Coronary artery (tissue), 2 donors: ENCODE data around the gene LPAR3.

Experiments
- DNase-seq: peaks from one replicate; pipeline ENCODE4 v3.0.0-alpha.2; 2017; ENCODE audit warnings: low spot score
- H3K27ac ChIP-seq, 2 donors: fragments of 200-600 bp; sonication (generic); one replicate each; pipeline ENCODE4 v1.5.1; 2016 to 2019
- H3K4me3 ChIP-seq: fragments of 200-600 bp; sonication (generic); 2 replicates; pipeline ENCODE4 v1.5.1; 2016; ENCODE audit warnings: mild to moderate bottlenecking, moderate library complexity
- CTCF ChIP-seq: fragments of 200-600 bp; sonication (generic); IDR thresholded peaks from one replicate; pipeline ENCODE4 v1.5.1; 2019; ENCODE audit warnings: antibody characterized with exemption

LPAR3 gene

GRCh38 chr1:84884671-84885389 lies 8.2 kb downstream of the LPAR3 start:
- DNase-seq, result no peak
- no peak for TF ChIP-seq CTCF
- no peak overlapping the region for H3K27ac ChIP-seq

GRCh38 chr1:84883286-84883685 lies 9.7 kb downstream of the LPAR3 start:
- no peak for TF ChIP-seq CTCF
- no peak for DNase-seq
- no peak overlapping the region for H3K27ac ChIP-seq
- no peak overlapping the region for H3K4me3 ChIP-seq

More at GRCh38 chr1:84884671-84885389, 8.2 kb downstream of the LPAR3 start:
- no peak overlapping the region for H3K4me3 ChIP-seq

- TF ChIP-seq CTCF, result no peak
- Histone ChIP-seq H3K4me3 (no peak overlapping the region), H3K27ac (no peak overlapping the region)
- no peak for DNase-seq
Observed at GRCh38 chr1:84877592-84877991, 15.4 kb downstream of the LPAR3 start.

GRCh38 chr1:84876353-84876752 lies 16.7 kb downstream of the LPAR3 start:
- DNase-seq, result no peak
- no peak for TF ChIP-seq CTCF
- H3K4me3 ChIP-seq, result no peak overlapping the region
- H3K27ac ChIP-seq, result no peak overlapping the region

- Histone ChIP-seq H3K4me3 (no peak overlapping the region), H3K27ac (no peak overlapping the region)
- TF ChIP-seq CTCF, result no peak
- no peak for DNase-seq
Observed at GRCh38 chr1:84873366-84873765, 19.6 kb downstream of the LPAR3 start.

GRCh38 chr1:84872696-84873355 lies 20.2 kb downstream of the LPAR3 start:
- Histone ChIP-seq H3K4me3 (no peak overlapping the region), H3K27ac (no peak overlapping the region)
- no peak for DNase-seq
- TF ChIP-seq CTCF, result no peak

- no peak for DNase-seq
- no peak overlapping the region for H3K27ac ChIP-seq
- no peak for TF ChIP-seq CTCF
- H3K4me3 ChIP-seq, result no peak overlapping the region
Observed at GRCh38 chr1:84871181-84871580, 21.8 kb downstream of the LPAR3 start.
